Gastroesophageal sphincter (tissue), 4 donors: ENCODE data around the gene TMPRSS11E. TPM values are rescaled to one million over a fixed set of nuclear protein-coding genes. Genes with fewer than 3 reads are reported as not detected.

Experiments used
- ATAC-seq: fragments of 150-250 bp; one replicate; pipeline ENCODE4 v1.9.1; 2016; ENCODE audit warnings: mild to moderate bottlenecking, moderate library complexity
- H3K27ac ChIP-seq, 4 donors: fragments of 200-600 bp; sonication (generic) in 3 of 4; 1 replicate in 3 of 4; 2 replicates in 1 of 4; pipeline ENCODE4 v1.5.1; 2016 to 2019
- H3K27me3 ChIP-seq: fragments of 200-600 bp; sonication (generic); one replicate; pipeline ENCODE4 v1.5.1; 2019
- H3K36me3 ChIP-seq, 2 donors: fragments of 200-600 bp; sonication (generic); one replicate each; pipeline ENCODE4 v1.5.1; 2019; ENCODE audit warnings: control low read depth in 1 of 2
- H3K4me1 ChIP-seq, 3 donors: fragments of 200-600 bp; sonication (generic); 1 replicate in 2 of 3; 2 replicates in 1 of 3; pipeline ENCODE4 v1.5.1; 2016 to 2019; ENCODE audit warnings: control low read depth in 2 of 3
- H3K4me3 ChIP-seq, 2 donors: fragments of 200-600 bp; sonication (generic); one replicate each; pipeline ENCODE4 v1.5.1; 2019; ENCODE audit warnings: mild to moderate bottlenecking in 1 of 2, moderate library complexity in 1 of 2
- H3K9me3 ChIP-seq, 3 donors: fragments of 200-600 bp; sonication (generic); one replicate each; pipeline ENCODE4 v1.5.1; 2017 to 2019; ENCODE audit warnings: control low read depth in 2 of 3
- EP300 ChIP-seq: sonication (generic); formaldehyde crosslinking; IDR thresholded peaks from one replicate; pipeline ENCODE4 v1.6.1; 2017; ENCODE audit warnings: antibody characterized with exemption, mild to moderate bottlenecking
- POLR2A ChIP-seq, 2 donors: fragments of 450-650 bp; IDR thresholded peaks; one replicate each; pipeline ENCODE4 v1.6.1; 2017; ENCODE audit warnings: antibody characterized with exemption in 2 of 2, mild to moderate bottlenecking in 2 of 2, moderate library complexity in 1 of 2
- POLR2AphosphoS5 ChIP-seq: sonication (generic); formaldehyde crosslinking; IDR thresholded peaks from one replicate; pipeline ENCODE4 v1.6.1; 2017; ENCODE audit warnings: antibody characterized with exemption
- WGBS, 2 donors: methylation state at CpG; one replicate each; pipeline ENCODE4 v1.1.5; 2018; ENCODE audit warnings: low coverage in 1 of 2; 5-methylcytosine and 5-hydroxymethylcytosine counted together
- total RNA-seq, 4 donors: library from RNA; depleted of rRNA; stranded (reverse); fragments of >200 nt; gene quantifications; one replicate each; pipeline ENCODE4 v1.1.0, GENCODE V29; 2016
- TF ChIP-seq, protein P1 (sequence below), 4 experiments: fragments of 200-600 bp in 2 of 4; fragments of 450-650 bp in 2 of 4; sonication (generic) in 1 of 4; IDR thresholded peaks; one replicate each; pipeline ENCODE4 v1.5.1; 2017 to 2019; ENCODE audit warnings: antibody characterized with exemption in 4 of 4, mild to moderate bottlenecking in 2 of 4, moderate library complexity in 2 of 4

The TMPRSS11E gene
- total RNA-seq, 4 donors from 2014 or later: 0.23 to 13.0 (median 0.31) TPM; not detected in 1

- Histone ChIP-seq H3K27ac (no peak overlapping the region), H3K4me1 (no peaks in the 10 kb centered on the region), H3K36me3 (no peaks in the 10 kb centered on the region), H3K27me3 (no peaks in the 10 kb centered on the region), H3K4me3 (no peak overlapping the region), H3K9me3 (no peaks in the 10 kb centered on the region)
- TF ChIP-seq, protein P1, sequence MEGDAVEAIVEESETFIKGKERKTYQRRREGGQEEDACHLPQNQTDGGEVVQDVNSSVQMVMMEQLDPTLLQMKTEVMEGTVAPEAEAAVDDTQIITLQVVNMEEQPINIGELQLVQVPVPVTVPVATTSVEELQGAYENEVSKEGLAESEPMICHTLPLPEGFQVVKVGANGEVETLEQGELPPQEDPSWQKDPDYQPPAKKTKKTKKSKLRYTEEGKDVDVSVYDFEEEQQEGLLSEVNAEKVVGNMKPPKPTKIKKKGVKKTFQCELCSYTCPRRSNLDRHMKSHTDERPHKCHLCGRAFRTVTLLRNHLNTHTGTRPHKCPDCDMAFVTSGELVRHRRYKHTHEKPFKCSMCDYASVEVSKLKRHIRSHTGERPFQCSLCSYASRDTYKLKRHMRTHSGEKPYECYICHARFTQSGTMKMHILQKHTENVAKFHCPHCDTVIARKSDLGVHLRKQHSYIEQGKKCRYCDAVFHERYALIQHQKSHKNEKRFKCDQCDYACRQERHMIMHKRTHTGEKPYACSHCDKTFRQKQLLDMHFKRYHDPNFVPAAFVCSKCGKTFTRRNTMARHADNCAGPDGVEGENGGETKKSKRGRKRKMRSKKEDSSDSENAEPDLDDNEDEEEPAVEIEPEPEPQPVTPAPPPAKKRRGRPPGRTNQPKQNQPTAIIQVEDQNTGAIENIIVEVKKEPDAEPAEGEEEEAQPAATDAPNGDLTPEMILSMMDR (IDR thresholded peaks at IDR 0.05): no peak
- TF ChIP-seq POLR2A (IDR thresholded peaks at IDR 0.05) (no peak), POLR2AphosphoS5 (no peak), EP300 (no peak)
- WGBS, 2 donors: 82 to 88% methylated on average over 1 of the region's 1 CpG
- no peak for ATAC-seq
Measured at GRCh38 chr4:68434277-68434676, 13.0 kb upstream of the TMPRSS11E start.

- TF ChIP-seq, protein P1 (IDR thresholded peaks at IDR 0.05): no peak
- TF ChIP-seq POLR2A (IDR thresholded peaks at IDR 0.05): no peak
- TF ChIP-seq EP300: no peak
- H3K36me3 ChIP-seq: no peaks in the 10 kb centered on the region
- no peaks in the 10 kb centered on the region for H3K27me3 ChIP-seq
- no peak overlapping the region for H3K4me3 ChIP-seq
- H3K27ac ChIP-seq: no peak overlapping the region
- no peaks in the 10 kb centered on the region for H3K9me3 ChIP-seq
- ATAC-seq: no peak
- H3K4me1 ChIP-seq: no peaks in the 10 kb centered on the region
- 43 to 50% methylated on average over 1 of the region's 1 CpG for WGBS, 2 donors
Measured at GRCh38 chr4:68434836-68435235, 12.4 kb upstream of the TMPRSS11E start.

DNA sequence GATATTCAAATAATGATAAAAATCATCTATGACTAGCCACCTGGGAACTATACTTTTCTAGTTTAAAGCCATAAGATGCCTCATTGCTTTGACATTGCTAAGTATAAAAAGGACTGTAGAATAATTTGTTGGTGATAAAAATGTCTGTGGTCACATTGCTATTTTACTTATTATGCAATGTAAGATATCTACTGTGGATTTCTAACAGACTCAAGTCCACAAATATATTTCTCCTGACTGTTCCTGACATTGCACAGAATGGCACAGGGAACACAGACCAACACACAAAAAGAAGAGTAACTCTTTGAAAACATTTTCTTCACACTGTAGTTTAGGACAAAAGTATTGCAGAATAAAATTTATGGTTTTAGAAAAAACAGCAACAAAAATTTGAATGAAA is 2.2 kb upstream of the TMPRSS11E start:
- H3K4me1 ChIP-seq: no peaks in the 10 kb centered on the region
- H3K27me3 ChIP-seq: no peaks in the 10 kb centered on the region
- no peak for TF ChIP-seq POLR2A (IDR thresholded peaks at IDR 0.05)
- TF ChIP-seq, protein P1 (IDR thresholded peaks at IDR 0.05): no peak
- TF ChIP-seq EP300: no peak
- no peak for TF ChIP-seq POLR2AphosphoS5
- ATAC-seq: no peak
- H3K36me3 ChIP-seq: no peaks in the 10 kb centered on the region
- no peak overlapping the region for H3K27ac ChIP-seq
- no peak overlapping the region for H3K4me3 ChIP-seq
- H3K9me3 ChIP-seq: no peaks in the 10 kb centered on the region

- no peak for ATAC-seq
- TF ChIP-seq POLR2A (IDR thresholded peaks at IDR 0.05): no peak
- no peak for TF ChIP-seq POLR2AphosphoS5
- no peak for TF ChIP-seq EP300
- TF ChIP-seq, protein P1 (IDR thresholded peaks at IDR 0.05): no peak
Measured at GRCh38 chr4:68451246-68452211, 4.3 kb downstream of the TMPRSS11E start.

DNA sequence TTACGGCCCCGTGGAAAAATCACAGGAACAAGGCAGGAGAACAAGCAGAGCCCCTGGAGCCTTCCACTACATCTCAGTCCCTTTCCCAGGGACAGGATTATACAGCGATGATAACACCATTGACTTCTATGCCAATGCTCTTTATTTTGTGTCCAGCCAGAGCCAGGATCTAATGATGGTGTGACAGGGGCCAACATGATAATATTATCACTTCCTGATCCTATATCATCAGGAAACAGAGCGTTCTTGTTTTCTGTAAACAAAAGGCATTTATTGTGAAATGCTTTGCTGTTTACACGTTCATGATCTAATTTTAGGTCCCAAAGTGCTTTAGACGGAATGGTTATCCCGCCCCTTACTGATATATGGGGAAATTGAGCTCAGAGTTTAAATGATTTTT is 12.8 kb downstream of the TMPRSS11E start:
- no peaks in the 10 kb centered on the region for H3K9me3 ChIP-seq
- no peaks in the 10 kb centered on the region for H3K4me1 ChIP-seq
- 73 to 75% methylated on average over 5 to 7 of the region's 7 CpGs for WGBS, 2 donors
- TF ChIP-seq EP300 (no peak), POLR2AphosphoS5 (no peak), POLR2A (IDR thresholded peaks at IDR 0.05) (no peak)
- TF ChIP-seq, protein P1 (IDR thresholded peaks at IDR 0.05): no peak
- H3K4me3 ChIP-seq: no peak overlapping the region
- no peak overlapping the region for H3K27ac ChIP-seq
- H3K27me3 ChIP-seq: no peaks in the 10 kb centered on the region
- ATAC-seq: no peak
- no peaks in the 10 kb centered on the region for H3K36me3 ChIP-seq

More at GRCh38 chr4:68451246-68452211, 4.3 kb downstream of the TMPRSS11E start:
- Histone ChIP-seq H3K27me3 (no peaks in the 10 kb centered on the region), H3K27ac (no peak overlapping the region), H3K36me3 (no peaks in the 10 kb centered on the region), H3K4me3 (no peak overlapping the region), H3K9me3 (no peaks in the 10 kb centered on the region), H3K4me1 (no peaks in the 10 kb centered on the region)
